HFF-Myc (cell line): ENCODE results near the gene POPDC2.

ENCODE experiments used
- DNase-seq: peaks from one replicate; pipeline ENCODE4 v3.0.0-alpha.2; 2011; ENCODE audit warnings: low read depth; ENCODE audit errors: extremely low read depth
- H3K4me3 ChIP-seq: replicated peaks from 2 replicates; pipeline ENCODE4 v1.5.1; 2011; ENCODE audit warnings: low read depth, mild to moderate bottlenecking, control low read depth, low read length
- TF ChIP-seq, protein P1 (sequence below): IDR thresholded peaks from 2 replicates; pipeline ENCODE4 v1.5.1; 2012; ENCODE audit warnings: mild to moderate bottlenecking, low read depth, low read length, control low read depth; ENCODE audit errors: missing control alignments

The POPDC2 gene

DNA sequence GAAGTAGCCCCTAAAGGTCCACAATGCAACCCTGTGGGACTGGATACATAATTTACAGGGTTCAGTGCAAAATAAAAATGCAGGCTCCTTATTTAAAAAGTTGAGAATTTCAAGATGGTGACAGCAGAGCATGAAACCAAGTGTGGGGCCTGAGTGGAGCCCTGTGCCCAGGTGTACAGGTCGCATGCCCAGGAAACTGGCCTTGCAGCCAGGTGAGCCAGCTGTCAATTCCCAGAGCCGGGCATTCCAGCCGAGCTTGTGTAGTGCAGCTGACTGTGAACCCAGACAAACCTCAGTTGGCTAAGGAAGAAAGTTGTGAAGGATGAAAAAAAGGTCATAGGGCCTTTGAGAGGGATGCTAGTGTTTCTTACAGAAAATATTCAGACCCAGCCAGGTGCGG lies 27.6 kb downstream of the POPDC2 start:
- TF ChIP-seq, protein P1, sequence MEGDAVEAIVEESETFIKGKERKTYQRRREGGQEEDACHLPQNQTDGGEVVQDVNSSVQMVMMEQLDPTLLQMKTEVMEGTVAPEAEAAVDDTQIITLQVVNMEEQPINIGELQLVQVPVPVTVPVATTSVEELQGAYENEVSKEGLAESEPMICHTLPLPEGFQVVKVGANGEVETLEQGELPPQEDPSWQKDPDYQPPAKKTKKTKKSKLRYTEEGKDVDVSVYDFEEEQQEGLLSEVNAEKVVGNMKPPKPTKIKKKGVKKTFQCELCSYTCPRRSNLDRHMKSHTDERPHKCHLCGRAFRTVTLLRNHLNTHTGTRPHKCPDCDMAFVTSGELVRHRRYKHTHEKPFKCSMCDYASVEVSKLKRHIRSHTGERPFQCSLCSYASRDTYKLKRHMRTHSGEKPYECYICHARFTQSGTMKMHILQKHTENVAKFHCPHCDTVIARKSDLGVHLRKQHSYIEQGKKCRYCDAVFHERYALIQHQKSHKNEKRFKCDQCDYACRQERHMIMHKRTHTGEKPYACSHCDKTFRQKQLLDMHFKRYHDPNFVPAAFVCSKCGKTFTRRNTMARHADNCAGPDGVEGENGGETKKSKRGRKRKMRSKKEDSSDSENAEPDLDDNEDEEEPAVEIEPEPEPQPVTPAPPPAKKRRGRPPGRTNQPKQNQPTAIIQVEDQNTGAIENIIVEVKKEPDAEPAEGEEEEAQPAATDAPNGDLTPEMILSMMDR, result no peak
- H3K4me3 ChIP-seq, result no peak overlapping the region
- DNase-seq, result no peak

DNA sequence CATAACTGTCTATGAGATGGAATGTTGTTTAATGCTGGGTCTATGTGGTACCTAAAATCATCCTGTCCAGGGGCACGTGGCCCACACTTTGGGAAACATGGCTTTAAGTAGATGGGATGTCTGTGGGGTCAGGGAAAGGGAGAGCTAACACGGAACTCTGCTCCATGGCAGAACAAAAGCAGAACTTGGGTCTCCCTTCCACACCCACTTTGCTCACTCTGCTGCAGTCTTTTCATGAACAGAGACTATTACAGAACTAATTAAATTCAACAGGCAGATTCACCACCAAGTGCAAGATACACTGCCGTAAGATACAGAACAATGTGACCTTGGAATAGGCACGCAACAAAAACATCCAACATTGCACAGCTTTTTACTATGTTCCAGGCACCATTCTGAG lies 28.2 kb downstream of the POPDC2 start:
- TF ChIP-seq, protein P1, result no peak
- no peak for DNase-seq
- no peak overlapping the region for H3K4me3 ChIP-seq

DNA sequence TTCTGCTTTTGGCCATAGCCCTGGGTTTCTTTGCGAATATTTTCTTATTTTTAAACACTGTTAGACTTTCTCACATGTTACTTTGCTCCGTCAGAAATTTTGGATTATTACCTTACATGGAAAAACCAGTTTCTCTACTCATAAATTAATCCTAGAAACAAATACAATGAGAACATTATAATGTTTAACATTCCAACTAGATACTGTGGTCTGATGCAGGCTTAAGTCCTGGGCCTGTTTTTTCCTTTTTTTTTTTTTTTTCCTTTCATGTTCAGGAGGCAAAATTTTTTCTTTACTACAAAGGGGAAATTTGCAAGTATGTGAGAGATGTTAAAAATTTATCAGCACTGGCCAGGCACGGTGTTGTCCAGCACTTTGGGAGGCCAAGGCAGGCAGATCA lies 28.9 kb downstream of the POPDC2 start:
- no peak for DNase-seq
- H3K4me3 ChIP-seq, result no peak overlapping the region
- TF ChIP-seq, protein P1, result no peak

DNA sequence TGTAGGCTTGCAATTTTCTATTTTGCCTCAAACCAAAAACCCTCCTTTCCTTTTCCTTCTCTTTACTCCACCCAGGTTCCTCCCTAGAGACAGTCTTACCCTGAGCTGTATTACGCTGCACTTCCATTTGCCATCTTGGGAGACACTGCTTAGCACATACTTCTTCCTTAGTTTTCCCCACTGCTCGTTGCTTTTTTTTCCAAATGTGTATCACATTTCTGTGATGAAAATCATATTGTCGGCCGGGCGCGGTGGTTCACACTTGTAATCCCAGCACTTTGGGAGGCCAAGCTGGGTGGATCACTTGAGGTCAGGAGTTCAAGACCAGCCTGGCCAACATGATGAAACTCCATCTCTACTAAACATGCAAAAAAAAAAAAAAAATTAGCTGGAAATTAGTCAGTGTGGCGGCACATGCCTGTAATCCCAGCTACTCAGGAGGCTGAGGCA lies 29.5 kb downstream of the POPDC2 start:
- H3K4me3 ChIP-seq, result no peak overlapping the region
- DNase-seq, result no peak
- TF ChIP-seq, protein P1, result no peak

DNA sequence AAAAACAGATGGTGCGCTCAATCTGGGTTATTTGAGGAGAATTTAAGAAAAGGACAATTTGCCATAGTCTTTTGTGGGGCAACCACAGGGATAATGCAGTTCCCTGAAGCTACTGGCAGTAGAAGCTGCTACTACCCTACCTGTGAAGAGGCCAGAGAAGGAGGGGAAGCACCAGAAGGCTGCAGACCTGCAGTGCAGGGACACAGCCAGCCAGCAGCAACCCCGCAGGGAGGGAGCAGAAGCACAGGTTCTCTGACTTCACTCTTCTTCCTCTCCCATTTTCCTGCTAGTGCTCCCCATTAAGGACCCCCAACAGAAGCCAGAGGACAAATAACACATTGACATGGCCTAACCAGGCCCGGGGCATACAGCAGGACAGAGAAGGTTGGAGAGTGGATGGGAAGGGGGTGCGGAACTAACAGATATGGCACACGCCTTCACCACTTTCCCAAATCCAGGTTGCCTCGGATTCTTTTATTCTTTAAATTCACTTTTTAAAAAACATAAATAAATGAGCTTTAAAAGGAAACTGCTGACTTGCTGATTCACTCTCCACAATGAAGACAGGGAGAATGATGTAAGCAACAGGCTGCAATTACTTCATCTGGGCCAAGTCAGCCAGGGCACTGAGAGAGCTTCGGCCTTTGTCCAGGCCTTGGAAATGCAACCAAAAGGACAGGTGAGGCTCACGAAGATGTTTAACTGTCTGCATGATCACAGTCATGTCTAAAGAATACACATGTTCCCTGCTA lies 30.1 kb downstream of the POPDC2 start:
- no peak for DNase-seq
- H3K4me3 ChIP-seq, result no peak overlapping the region
- TF ChIP-seq, protein P1, result no peak

DNA sequence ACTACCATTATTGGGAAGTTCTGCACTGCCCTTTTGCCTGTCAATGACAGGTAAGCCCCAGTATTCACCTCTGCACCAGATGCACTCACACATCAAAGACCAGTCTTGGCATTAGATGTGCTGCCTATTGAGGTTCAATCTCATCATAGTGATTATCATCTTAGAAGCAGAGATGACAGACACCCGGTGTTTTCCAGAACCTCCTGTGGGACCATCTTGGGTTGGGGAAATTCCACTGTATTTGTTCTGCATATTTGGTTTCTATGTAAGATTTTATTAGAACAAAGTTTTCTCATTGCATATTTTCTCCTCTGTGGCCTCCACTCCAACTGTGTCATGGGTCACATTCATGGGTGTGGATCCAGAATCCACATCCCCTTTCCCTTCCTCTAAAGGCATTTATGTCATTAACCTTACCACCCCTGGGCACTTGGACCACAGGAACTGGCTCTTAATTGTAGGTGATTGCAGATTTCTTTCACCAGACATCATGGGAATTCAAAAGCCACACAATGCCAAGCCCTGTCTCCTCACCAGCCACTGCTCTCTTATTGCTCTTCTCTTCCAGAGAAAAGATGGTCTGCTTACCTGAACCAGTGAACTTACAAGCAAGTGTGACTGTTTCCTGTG lies 31.5 kb downstream of the POPDC2 start:
- no peak for DNase-seq
- no peak overlapping the region for H3K4me3 ChIP-seq
- TF ChIP-seq, protein P1, result no peak
